Psoas muscle (tissue), 8 donors: ENCODE results near the gene APOBEC2. TPM values are rescaled to one million over a fixed set of nuclear protein-coding genes. Genes with fewer than 3 reads are reported as not detected.

Experiments
- ATAC-seq, 4 donors: fragments of 200-7000 bp; cut with Tn5 transposase; one replicate each; pipeline ENCODE4 v1.9.1; 2020; ENCODE audit warnings: moderate library complexity in 3 of 4, mild to moderate bottlenecking in 2 of 4
- DNase-seq, 2 donors: peaks; one replicate each; pipeline ENCODE4 v3.0.0-alpha.2; 2020
- H3K27ac ChIP-seq: fragments of 200-600 bp; one replicate; pipeline ENCODE4 v1.8.0; 2022
- H3K27me3 ChIP-seq, 3 donors: fragments of 200-600 bp in 1 of 3; one replicate each; pipeline versions ENCODE4 v1.6.1 to v1.8.0; 2013 to 2022; ENCODE audit warnings: low read length in 2 of 3, mild to moderate bottlenecking in 2 of 3, moderate library complexity in 1 of 3; ENCODE audit not compliant: insufficient read depth in 3 of 3
- H3K36me3 ChIP-seq, 2 donors: fragments of 200-600 bp in 1 of 2; one replicate each; pipeline versions ENCODE4 v1.6.1 to v1.8.0; 2013 to 2022; ENCODE audit warnings: low read depth in 1 of 2, mild to moderate bottlenecking in 1 of 2, moderate library complexity in 1 of 2; ENCODE audit not compliant: insufficient read depth in 1 of 2
- H3K4me1 ChIP-seq: fragments of 200-600 bp; one replicate; pipeline ENCODE4 v1.8.0; 2022
- H3K4me3 ChIP-seq: fragments of 200-600 bp; one replicate; pipeline ENCODE4 v1.8.0; 2022; ENCODE audit warnings: mild to moderate bottlenecking
- H3K9me3 ChIP-seq: fragments of 200-600 bp; one replicate; pipeline ENCODE4 v1.8.0; 2022
- CTCF ChIP-seq: fragments of 200-600 bp; IDR thresholded peaks from one replicate; pipeline ENCODE4 v1.8.0; 2022; ENCODE audit warnings: antibody characterized with exemption
- WGBS, 3 donors: extraction: QIAGEN DNeasy Blood & Tissue Kit; methylation state at CpG; one replicate each; pipeline versions ENCODE4 v1.1.6 to v1.1.7; 2013; 5-methylcytosine and 5-hydroxymethylcytosine counted together
- intact Hi-C, 2 donors: fragments of 100-400 bp; cut with DNase I; formaldehyde crosslinking; loops; one replicate each; pipeline versions ENCODE4 v1.11.0 to v1.14.2; 2022
- polyA plus RNA-seq, 3 donors: library from polyadenylated mRNA; stranded (reverse); fragments of 200-250 nt; gene quantifications; one replicate each; pipeline ENCODE4 v1.2.3, GENCODE V29; 2013
- total RNA-seq, 4 donors: library from RNA; stranded (reverse); fragmentation: NEBNext Ultra II Directional in 2 of 4; extraction: Animal tissue kit (Norgen Biotek cat#: 25700) in 2 of 4; gene quantifications; one replicate each; pipeline versions ENCODE4 v1.2.1 to v1.2.4, GENCODE V29; 2021 to 2023
- donor health status: healthy with polysubstance abuse.
- donor health status: DM: no; HTN: no; CAD: no; lungs with moderate emphysema.
- donor health status: Bipolar disorder and iron deficiency.
- donor health status: healthy.
- donor health status: DM: yes; HTN: yes; CAD: no.
- donor health status: DM: no; HTN: no; CAD: no.
- donor health status: DM: no; HTN: no; CAD: no.
- donor health status: DM: yes; HTN: yes; CAD: no.

APOBEC2 gene
- total and polyA plus RNA-seq, 7 donors = 16.4 to 511 (median 141) TPM

- Histone ChIP-seq H3K27me3 (no peaks in the 10 kb centered on the region), H3K36me3 (no peaks in the 10 kb centered on the region), H3K4me3 (no peak overlapping the region), H3K9me3 (no peaks in the 10 kb centered on the region), H3K27ac (no peak overlapping the region), H3K4me1 (peaks cover 15% of the 10 kb centered on the region)
- 93 to 100% (median 96%) methylated on average over 3 of the region's 3 CpGs for WGBS, 3 donors
- ATAC-seq = no peak
- TF ChIP-seq CTCF = no peak
- intact Hi-C loops = loop anchor here in 1 of 2 donors (10.0 kb wide), 1 partner anchor 1693 kb away; no protein-coding TSS in a partner anchor
- DNase-seq = no peak
These were observed 14.8 kb upstream of the APOBEC2 start for GRCh38 chr6:41038205-41038604.

DNA sequence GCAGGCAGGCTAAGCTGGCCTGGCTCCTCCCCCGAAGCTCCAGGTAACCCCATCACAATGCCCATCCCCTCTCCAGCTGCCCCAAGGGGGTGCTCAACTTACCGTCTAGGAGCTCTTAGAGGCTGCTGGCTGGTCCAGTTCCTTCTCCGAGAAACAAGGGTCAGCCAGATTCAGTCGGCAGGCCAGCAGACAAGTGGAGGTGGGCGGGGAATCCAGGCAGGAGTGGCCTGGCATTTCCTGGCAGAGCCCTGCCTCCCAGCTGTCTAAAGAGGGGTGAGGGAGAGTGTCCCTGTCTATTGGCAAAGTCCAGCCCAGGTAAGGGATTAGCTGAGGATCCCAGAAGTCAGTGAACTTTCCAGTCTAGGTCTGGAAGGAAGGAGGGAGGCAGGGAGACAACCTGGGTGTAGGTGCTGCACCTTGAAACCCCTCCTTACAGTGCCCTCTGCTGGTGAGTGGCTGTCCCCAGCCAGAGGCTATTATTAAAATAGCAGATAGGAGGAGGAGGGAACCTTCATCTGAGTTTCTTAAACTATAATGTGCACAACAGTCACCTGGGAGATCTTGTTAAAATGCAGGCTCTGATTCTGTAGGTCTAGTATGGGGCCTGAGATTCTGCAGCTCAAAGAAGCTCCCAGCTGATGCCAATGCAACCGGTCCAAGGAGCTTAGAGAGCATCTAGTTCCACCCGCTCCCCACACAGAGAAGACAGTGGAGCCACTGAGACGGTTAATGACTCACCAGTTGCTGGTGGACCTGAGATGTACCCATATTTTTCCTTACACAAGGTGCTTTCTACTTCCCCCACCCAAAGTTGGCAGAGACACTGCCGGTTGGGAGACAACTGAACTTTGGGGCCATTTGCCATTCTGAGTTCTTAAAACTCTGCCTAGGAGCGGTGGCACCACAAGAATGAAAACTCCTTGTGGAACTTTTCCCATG is 13.7 kb upstream of the APOBEC2 start, which contains the start of gene UNC5CL:
UNC5CL (minus strand) TSS at position 162 of the 939 bp plus-strand sequence. CDS start 4,147 bp downstream, outside the sequence.
- no peaks in the 10 kb centered on the region for H3K36me3 ChIP-seq
- whole genome bisulfite sequencing, 3 donors = 57 to 65% (median 64%) methylated on average over 10 of the region's 10 CpGs
- H3K4me3 ChIP-seq = no peak within 1 kb of the TSS
- TF ChIP-seq CTCF = peak; percentile 73
- peaks cover 15% of the 10 kb centered on the region for H3K4me1 ChIP-seq
- intact Hi-C loops = loop anchor here in 1 of 2 donors (10.0 kb wide), 1 partner anchor 1695 kb away; no protein-coding TSS in a partner anchor
- H3K27ac ChIP-seq = peak within 1 kb of the TSS; percentile 46
- DNase-seq = peak in 1 of 2 donors; percentile 62
- no peaks in the 10 kb centered on the region for H3K9me3 ChIP-seq
- H3K27me3 ChIP-seq = no peaks in the 10 kb centered on the region
- ATAC-seq = peak; percentile 58 to 85 (median 70)

- H3K27me3 ChIP-seq = no peaks in the 10 kb centered on the region
- ATAC-seq = peak; percentile 76 to 87 (median 83)
- intact Hi-C loops = no loop called here
- TF ChIP-seq CTCF = no peak
- peak overlapping the region; percentile 46 for H3K27ac ChIP-seq
- no peak for DNase-seq
- WGBS, 3 donors = 76 to 84% (median 77%) methylated on average over 6 of the region's 6 CpGs
- no peaks in the 10 kb centered on the region for H3K9me3 ChIP-seq
- peaks cover 15% of the 10 kb centered on the region for H3K4me1 ChIP-seq
- H3K36me3 ChIP-seq = no peaks in the 10 kb centered on the region
- H3K4me3 ChIP-seq = no peak overlapping the region
These were observed 12.7 kb upstream of the APOBEC2 start for GRCh38 chr6:41040101-41040939.

DNA sequence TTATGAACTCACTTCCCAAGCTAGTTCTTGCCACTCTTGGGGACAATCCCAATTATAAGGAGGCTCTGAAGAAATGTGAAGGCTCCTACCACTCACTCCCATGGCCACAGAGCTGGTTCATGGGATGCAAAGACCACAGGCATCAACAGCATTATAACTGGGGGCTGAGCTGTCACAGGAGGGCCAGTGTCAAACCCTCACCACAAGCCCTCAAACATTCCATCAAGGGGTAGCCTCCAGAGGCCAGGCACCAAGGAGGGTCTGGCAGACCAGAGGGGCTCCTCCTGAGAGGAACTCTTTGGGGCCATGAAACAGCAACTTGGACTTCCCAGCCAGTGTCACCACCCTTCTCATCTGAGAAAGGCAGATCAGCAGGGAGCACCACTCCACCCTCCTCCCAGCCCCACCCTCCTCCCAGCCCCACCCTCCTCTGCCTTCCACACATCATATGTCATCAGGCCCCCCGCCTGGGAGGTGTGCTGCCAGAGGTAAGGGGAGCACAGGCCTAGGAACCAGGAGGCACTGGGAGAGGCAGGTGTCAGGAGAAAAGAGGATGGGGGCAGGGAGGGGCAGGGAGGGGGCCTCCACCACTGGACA is 12.0 kb upstream of the APOBEC2 start:
- no peaks in the 10 kb centered on the region for H3K27me3 ChIP-seq
- H3K4me3 ChIP-seq = no peak overlapping the region
- TF ChIP-seq CTCF = no peak
- H3K4me1 ChIP-seq = peaks cover 15% of the 10 kb centered on the region
- H3K36me3 ChIP-seq = no peaks in the 10 kb centered on the region
- H3K27ac ChIP-seq = peak overlapping the region; percentile 46
- DNase-seq (no peak), ATAC-seq (peak in 1 of 4 donors; percentile 3)
- intact Hi-C loops = no loop called here
- H3K9me3 ChIP-seq = no peaks in the 10 kb centered on the region
- 75 to 88% (median 83%) methylated on average over 1 of the region's 1 CpG for WGBS, 3 donors
